Measurements from ENCODE around the gene LUZP2.

DNA sequence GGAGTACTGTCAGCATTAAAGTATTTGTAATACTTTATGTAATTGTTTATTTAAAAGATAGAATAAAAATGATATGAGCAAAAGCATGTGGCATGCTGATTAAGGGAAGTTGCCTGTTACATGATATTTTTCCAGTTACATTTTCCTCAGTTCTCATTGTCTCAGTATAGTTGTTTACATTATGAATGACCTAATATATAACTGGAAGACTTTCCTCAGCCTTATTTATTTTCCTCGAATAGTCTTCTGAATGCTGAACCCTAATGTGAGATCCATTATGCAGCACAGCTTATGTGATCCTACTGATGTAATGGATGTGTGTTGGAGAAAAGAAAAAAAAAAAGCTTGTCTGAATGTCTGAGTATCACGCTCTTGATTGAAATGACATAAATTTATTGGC is 95.5 kb downstream of the LUZP2 start:
- TF ChIP-seq, protein P1, sequence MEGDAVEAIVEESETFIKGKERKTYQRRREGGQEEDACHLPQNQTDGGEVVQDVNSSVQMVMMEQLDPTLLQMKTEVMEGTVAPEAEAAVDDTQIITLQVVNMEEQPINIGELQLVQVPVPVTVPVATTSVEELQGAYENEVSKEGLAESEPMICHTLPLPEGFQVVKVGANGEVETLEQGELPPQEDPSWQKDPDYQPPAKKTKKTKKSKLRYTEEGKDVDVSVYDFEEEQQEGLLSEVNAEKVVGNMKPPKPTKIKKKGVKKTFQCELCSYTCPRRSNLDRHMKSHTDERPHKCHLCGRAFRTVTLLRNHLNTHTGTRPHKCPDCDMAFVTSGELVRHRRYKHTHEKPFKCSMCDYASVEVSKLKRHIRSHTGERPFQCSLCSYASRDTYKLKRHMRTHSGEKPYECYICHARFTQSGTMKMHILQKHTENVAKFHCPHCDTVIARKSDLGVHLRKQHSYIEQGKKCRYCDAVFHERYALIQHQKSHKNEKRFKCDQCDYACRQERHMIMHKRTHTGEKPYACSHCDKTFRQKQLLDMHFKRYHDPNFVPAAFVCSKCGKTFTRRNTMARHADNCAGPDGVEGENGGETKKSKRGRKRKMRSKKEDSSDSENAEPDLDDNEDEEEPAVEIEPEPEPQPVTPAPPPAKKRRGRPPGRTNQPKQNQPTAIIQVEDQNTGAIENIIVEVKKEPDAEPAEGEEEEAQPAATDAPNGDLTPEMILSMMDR (IDR thresholded peaks at IDR 0.05; ENCODE audit: insufficient read depth, low read length, poor library complexity, severe bottlenecking): no peak
- TF ChIP-seq EZH2phosphoT487 (conservative IDR thresholded peaks at IDR 0.05; ENCODE audit: low read length): no peak
